Measurements from ENCODE around the gene TTC12.
A peak's percentile ranks its signal among the peaks of the same experiment; 100 is the strongest.
"Not testable (repeated sequence)": the region's sequence is repeated elsewhere in the genome, so short reads cannot be mapped to it uniquely, and the experiment has no call there.

The TTC12 gene

DNA sequence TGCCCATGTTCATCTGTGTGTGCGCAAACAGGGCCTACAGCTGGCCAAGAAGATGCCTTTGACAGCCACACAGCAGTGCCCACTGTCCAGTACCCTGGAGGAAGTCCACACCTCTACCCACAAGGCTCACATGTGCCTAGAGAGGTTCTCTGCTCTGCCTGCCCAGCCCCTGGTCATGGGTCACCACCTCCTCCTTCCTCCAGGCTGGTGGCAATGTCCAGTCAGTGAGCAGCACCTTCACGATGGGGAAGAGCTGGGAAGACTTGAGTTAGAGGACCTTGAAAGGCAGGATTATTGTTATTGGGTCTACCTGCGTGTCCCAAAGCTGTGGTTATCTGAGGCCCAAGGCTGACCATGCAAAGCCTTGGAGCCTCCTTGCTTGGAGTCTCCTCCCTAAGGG is 28.4 kb upstream of the TTC12 start:
- DNase-seq = no peak

DNA sequence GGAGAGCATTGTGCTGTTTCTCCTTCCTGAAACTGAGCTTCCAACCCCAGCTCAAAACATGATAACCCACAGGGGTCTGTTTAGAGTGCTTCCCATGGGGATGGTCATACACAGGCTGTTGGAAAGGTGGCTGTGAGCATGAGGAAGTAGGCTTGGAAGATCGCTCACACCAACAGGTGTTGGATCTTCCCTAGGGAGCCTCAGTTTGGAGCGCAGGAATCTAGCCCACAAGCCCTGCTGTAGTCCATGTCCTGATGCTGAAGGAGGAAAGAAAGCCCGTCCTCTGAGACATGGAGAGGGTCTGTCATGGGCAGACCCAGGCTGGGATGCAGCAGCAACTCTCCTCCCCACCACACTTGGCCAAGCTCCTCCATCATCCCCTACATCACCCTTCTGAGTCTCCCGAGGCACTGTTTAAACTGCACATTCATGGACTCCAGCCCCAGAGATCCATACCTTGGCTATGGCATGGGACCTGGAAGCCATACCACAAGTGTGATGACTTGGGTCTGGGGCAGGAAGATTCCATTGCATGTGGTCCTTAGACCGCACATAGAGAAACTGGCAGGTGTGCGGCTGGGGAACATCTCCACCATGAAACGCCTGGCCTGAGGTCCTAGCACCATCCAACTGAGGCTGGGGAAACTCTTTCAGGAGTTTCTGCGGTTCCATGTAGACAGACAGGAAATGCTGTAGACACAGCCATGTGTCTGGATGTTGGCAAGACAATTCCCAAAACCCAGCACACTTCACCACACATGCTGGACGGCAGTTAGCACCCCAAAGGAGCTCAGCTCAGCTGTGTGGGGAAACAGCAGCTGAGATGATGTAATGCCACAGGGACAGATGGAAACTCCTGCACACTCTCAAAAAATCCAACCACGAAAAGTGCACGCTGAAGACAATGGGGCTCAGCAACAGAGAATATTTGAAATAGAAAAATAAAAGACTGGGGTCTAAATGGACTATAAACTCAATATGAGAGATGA is 27.6 kb upstream of the TTC12 start:
- DNase-seq = no peak

DNA sequence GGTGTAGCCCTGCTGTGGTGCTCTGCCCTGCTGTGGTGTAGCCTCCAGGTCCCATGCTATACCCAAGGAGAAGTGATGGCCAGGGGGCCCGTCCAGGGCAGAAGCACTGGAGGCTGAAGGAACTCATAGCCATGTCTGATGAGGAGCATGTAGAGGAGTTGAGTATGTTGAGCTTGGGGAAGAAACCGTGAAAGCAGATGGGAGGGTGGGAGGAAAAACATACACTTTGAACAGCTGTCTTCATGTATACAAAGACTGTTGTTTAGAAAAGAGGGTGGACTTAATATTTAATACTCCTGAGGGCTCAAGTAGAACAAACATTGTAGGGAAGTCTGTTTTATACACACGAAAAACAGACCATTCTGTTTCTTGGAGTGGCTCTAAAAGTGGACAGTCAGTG is 26.6 kb upstream of the TTC12 start:
- no peak for DNase-seq

DNA sequence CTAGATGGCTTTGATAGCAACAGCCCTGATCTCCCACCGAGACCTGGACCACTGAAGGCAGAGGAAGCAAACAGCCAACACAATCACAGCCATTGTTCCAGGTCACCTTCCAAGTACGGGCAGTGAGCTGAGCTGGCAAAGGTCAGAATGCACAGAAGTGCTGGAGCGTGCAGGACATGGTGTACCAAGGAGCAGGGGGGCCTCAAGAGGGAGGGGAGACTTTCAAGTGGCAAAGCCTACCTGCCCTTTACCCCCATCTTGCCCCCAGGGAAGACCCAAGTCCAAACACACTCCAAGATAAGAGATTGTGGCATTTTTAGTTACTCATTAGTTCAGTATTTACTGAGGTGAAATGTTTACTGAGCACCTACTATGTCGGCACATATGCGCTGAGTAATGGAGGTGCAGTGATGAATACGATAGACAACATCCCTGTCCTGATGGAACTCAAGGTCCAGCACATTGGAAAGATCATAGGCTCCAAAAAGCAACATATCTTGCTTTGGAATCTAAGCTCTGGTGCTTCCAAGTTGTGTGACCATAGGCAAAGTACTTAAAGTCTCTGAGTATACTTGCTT is 26.0 kb upstream of the TTC12 start:
- no peak for DNase-seq

DNA sequence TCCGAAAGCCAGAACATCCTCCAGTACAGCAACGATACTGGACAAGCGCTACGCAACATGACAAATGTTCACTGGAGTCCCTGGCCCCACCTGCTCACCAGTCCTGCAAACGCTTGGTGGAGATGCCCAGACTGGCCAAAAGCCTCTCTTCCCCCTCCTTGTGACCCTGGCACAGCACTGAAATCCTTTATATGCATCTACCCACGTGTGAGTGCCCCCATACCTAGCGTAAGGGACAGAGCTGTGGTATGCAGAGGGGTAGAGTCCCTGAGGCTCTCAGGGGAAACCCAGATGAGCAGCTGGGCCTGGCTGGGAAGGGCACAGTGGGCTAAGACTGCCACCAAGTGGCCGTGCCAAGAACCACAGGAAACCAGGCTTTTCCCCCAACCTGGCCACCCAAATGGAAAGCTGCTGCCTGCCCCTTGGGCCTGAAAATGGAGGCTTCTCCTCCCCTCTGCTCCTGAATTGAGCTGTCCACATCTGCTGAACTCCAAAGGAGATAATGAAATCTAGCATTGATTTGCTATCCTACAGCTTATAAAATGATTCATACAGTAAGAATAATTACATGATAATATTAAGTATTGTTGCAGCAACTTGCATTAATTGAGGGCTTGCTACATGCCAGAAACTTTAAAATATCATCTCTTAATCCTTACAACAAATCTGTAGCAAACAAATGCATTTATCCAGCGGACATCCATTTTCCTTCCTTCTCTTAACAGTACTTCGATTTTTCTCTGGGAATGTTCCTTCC is 24.8 kb upstream of the TTC12 start:
- DNase-seq = peak; percentile 35

DNA sequence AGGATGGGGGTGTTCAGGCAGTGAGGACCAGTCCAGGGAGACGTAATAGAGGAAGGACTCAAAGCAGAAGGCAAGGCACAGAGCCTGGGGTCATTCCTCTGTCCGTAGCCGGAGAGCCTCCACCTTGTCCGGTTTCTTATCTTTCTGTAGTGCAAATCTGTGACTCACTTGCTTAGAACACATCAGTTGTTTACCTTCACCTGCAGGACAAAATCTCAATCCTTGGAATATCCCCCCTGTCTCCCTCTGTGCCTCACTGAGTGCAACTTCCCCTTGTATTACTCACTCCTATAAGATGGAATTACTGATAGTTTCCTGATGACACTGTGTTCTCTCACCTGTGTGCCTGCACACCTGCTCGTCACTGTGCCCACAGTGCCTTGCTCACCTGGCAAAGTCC is 20.4 kb upstream of the TTC12 start:
- DNase-seq = no peak

DNA sequence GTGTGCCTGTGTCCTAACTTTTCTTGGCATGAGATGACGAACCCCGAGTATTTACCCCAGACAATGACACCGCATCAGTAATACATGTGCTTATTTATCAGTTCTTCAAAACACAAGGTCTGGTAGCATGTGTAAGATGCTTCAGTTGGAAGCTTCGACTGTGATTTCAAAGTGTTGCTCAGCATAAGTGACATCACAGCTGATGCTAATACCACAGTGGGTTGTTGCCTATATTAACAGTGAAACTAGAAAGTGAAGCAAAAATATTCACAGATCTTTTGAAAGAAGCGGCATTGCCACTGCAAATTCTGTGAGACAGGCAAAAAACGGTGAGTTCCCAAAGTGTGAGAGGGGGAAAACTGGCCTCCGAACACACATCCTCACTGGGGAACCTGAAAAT is 18.4 kb upstream of the TTC12 start:
- DNase-seq = no peak

DNA sequence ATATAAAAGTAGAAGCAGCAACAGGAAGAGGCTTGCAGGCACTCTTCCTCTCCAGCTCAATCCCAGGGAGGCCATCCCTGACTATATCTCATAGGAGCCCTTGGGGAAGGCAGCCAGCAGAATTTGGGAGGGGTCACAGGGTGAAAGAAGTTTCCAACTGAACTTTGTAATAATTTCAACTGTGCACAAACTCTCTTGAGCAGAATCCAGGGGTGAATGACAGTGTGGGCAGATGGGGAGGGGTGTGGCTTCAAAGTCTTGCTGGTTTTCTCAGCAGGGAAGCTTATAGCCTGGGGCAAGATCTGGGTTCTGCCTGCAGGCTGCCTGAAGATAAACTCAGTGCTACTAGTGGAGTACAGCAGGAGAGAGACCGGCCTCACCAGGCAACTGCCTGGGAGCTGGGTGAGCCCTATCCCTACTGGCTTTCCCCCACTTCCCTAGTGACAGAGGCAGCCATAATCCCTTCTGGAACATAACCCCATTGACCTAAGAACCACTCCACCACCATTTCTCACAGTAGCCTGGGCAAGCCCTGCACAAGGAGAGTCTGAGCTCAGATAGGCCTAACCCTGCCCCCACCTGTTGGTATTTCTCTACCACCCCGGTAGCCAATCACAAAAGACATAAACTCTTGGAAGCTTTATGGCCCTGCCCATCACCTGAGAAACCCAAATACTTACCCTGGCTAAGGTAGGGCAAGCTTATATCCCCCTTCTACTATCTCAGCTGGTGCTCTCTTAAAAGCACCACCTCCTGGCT is 17.8 kb upstream of the TTC12 start:
- DNase-seq = no peak

DNA sequence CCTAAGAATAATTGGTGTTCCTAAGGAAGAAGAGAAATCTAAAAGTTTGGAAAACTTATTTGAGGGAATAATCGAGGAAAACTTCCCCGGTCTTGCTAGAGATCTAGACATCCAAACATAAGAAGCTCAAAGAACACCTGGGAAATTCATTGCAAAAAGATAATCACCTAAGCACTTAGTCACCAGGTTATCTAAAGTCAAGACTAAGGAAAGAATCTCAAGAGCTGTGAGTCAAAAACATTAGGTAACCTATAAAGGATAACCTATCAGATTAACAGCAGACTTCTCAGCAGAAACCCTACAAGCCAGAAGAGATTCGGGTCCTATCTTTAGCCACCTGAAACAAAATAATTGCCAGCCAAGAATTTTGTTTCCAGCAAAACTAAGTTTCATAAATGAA is 15.9 kb upstream of the TTC12 start:
- not testable (repeated sequence) for DNase-seq

DNA sequence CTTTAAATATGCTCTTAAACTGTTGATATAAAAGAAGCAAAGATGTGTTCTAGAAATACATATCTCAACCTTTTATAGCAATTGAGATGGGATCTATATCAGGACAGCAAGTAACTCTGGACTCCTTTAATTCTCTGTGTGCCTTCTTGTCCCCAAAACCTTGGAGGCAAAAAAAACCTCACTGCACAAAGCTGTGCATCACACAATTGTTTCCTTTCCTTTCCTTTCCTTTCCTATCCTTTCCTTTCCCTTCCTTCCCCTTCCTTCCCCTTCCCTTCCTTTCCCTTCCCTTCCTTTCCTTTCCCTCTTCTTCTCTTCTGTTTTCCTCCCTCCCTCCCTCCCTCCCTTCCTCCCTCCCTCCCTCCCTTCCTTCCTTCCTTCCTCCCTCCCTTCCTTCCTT is 9.5 kb upstream of the TTC12 start:
- no peak for DNase-seq

DNA sequence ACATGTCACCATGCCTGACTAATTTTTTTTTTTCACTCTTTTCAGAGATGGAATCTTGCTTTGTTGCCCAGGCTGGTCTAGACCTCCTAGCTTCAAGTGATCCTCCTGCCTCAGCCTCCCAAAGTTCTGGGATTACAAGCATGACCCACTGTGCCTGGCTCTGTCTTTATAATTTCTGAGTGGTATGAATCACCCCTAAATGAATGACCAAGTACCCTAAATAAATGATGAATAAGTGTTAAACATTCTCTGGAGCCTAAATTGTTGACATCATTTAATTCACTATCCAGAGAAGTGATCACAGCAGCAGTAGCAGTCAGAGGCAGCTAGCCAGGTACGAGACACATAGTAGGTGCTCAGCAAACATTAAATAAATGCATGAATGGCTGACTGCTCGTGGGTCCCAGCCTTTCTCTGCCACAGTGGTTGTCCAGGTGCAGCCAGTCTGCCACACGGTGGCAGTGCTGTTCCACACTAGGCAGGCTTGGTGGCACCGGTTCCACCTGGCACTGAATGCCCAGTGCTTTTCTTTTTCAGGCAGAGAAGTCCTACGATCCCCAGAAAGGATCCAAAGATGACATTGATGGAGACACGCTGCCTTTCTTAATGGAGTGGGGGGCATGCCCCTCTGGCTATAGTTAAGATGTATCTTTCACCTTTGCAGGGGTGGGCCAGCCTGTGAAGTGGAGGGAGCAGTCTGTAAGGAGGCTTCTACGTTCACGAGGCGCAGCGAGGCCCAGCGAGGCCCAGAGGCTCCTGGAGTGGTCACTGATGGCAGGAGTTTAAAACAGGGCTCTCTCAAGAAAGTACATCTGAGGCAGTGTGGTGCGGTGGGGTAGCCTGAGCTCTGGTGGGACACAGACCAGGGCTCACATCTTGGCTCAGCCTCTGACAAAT is 8.7 kb upstream of the TTC12 start:
- peak; percentile 63 for DNase-seq

DNA sequence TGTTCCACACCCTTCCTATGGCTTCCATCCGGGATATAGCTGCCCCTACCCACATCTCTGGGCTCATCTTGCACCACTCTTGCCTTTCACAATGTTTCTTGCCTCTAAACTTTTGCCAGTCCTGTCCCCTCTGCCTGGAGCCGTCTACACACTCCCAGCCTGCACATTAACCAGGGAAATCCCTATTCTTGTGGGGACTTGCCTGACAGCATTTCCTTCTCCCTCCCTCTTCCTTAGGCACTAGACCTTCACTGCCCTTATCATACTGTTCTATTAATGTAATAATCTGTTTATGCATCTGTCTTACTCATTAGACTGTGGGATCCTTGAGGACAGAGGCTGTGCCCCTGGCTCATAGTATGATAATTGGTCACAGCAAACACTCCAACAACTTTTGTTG is 5.8 kb upstream of the TTC12 start:
- no peak for DNase-seq

DNA sequence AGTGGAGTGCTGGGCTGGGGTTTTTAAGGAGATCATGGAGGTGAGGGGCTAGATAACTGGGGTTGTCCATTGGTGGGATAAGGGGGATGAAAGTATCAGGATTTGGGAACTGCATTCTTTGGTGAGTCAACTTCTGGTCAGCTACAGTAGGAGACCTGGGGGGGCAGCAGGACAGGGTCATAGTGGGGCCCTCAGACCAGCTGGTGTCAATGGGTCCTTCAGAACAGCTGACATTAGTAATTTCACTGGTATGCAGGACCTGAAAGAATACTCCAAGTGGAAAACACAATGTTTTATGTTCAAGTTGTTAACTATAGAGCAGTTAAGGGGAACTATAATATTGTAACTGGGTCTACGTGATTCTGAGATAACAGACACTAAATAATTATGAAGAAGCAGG is 2.8 kb upstream of the TTC12 start:
- no peak for DNase-seq

DNA sequence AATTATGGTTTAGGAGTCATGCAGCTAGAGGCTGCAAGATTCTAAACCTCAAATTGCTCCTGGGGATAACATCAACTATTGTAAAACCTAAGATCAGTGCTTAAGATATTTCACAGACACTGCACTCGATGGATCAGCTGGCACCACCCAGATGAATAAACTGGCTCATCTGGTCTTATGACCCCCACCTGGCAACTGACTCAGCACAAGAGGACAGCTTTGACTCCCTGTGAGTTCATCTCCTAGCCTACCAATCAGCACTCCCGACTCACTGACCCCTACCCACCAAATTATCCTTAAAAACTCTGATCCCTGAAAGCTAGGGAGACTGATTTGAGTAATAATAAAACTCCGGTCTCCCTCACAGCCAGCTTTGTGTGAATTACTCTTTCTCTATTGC is 782 bp upstream of the TTC12 start:
- no peak for DNase-seq

DNA sequence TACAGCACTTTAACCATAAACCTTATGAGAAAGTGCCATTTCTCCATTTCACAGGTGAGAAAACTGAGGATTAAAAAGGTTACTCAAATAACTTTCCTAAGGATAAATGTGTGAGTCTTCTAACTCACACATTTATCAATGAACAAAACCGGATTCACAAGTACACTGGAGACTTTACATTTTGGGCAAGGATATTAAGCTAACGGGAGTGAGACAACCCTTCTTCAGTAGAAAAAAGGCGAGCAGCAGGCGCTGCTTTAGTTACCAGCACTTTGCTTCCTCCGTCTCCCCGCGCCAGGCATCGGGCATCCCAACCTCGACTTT is 356 bp upstream of the TTC12 start:
- no peak for DNase-seq

DNA sequence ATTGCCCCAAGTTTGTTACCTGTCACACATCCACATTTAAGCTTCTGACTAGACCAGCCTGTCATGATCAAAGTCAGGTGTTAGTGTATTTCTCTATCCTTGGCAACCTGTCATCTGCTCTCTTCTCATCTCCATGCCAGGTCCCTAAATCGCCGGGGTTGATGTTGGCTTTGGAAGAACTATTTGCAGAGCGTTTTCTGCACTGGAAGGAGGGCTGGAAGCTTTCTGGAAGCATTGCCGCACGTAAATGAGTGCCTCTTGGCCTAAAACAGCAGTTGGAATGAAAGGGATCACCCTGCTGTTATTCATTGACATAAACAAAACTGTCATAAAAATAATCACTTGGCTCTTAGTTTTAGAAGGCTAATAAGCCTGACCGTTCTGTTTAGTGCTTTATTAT is 1.4 kb downstream of the TTC12 start:
- DNase-seq = no peak

DNA sequence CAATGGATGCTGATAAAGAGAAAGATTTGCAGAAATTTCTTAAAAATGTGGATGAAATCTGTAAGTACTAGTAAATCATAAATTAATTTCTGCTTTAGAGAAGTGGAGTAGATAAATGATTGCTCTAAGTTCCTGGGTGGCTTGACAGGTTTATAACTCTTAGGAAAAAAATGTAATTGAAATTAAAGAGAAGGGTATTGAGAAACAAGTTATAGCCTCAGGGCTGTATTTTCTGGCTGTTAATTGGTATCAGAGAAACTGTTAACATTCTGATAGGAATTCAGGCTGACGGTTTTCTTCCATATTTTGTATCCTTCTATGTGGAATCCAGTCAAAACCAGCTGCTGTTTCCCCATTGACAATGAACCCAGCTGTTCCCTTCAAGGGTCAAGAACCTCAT is 1.9 kb downstream of the TTC12 start:
- no peak for DNase-seq

DNA sequence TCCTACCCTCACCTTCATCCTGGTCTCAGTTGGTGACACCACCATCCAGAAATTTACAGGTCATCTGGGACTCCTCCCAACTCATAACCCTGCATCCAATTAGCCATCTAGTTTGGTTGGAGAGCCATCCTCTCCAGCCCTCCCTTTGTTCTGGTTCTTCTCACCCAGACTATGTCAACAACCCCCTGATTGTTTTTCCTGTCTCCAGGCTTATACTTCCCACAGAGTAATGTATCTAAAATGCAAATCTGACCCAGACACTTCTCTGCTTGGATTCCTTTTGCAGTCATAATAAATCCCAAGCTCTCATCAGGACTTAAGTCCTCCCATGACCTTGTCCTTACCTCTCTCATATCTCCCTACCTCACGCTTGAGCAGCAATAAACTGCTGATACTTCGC is 3.0 kb downstream of the TTC12 start:
- no peak for DNase-seq

DNA sequence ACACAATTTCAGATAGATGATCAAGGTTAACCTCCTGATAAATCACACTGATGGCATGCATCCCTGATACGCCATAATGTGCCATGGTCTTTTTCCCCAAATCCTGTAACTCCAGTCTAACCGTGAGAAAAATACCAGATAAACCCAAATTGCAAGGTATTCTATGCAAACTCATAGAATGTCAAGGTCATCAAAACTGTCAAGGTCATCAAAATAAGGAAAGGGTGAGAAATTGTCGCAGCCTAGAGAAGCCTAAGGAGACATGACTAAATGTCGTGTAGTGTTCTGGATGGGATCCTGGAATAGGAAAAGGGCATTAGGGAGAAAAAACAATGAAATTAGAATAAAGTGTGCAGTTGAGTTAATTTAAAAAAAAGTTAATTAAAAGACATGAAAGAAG is 4.7 kb downstream of the TTC12 start:
- DNase-seq = no peak

DNA sequence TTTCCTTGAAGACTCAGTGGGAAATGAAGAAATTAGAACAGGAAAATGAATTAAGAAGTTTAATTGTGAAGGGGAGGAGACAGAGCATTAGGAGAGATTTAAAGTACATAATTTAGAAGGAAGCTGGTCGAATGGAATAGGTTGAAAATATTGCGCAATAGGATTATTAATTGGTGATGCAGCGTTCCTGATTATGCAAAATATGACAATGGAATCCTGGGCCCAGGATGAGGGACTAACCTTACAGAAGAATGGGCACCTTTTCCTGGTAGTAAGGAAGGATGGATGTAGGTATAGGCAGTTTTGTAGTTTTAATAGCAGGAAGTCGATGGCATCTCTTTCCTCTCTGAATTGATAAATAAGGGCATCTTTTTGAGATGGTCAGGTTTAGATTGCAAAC is 7.8 kb downstream of the TTC12 start:
- DNase-seq = no peak

DNA sequence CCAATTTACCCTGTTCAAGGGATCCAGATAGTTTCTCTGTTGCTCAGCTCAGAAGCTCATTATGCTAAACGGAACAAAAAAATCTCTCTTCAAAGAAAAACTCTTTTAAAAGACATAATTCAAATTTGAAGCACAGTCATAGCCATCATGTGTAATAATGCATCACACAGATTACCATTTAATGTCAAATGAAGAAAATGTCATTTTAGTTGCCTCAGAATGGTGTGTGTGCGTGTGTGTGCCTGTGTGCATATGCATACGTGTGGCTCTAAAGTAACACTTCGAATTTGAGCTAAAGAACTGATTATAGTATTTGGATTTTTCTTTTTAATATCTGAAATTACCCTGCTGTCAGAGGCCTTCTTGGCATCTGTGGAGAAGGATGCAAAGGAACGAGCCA is 9.9 kb downstream of the TTC12 start:
- DNase-seq = no peak

DNA sequence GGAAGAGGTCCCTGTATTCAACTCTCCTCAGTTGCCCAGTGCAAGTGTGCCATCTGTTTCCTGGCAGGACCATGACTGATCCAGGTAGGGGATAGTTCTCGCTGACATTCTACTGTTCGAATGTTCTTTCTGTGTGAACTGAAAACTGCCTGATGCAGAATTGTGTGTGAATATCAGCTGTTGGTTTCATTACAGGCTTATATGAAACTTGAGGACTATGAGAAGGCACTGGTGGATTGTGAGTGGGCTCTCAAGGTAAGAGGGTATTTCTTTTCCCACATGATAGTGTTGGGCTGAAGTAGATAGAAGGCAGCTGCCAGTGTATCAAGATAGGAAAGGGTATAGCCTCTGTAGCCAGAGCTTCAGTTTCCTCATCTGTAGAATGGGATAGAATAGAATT is 15.3 kb downstream of the TTC12 start:
- no peak for DNase-seq

Measured in activated gamma-delta T cell treated with Interleukin-2 at 50 U/mL for 16 hours (primary cell).